K562 (cell line): ENCODE measurements around the gene ACP5. TPM values are rescaled to one million over a fixed set of nuclear protein-coding genes. Genes with fewer than 3 reads are reported as not detected.
A peak's percentile ranks its signal among the peaks of the same experiment; 100 is the strongest.

ENCODE experiments used
- BCOR ChIP-seq: fragments of 450-650 bp; IDR thresholded peaks from 2 replicates; pipeline ENCODE4 v1.6.1; 2016
- BMI1 ChIP-seq: fragments of 150-350 bp; IDR thresholded peaks from 2 replicates; pipeline ENCODE4 v1.6.1; 2014; ENCODE audit warnings: low read length
- CHCHD3 ChIP-seq: fragments of 250-450 bp; sonication (Bioruptor Pico); IDR thresholded peaks from 2 replicates; pipeline ENCODE4 v2.1.2; 2022; ENCODE audit warnings: mild to moderate bottlenecking
- EGR1 ChIP-seq: fragments of 450-650 bp; conservative IDR thresholded peaks from 2 replicates; pipeline ENCODE4 v1.6.1; 2017; ENCODE audit warnings: mild to moderate bottlenecking
- ELK3 ChIP-seq: fragments of 450-650 bp; formaldehyde crosslinking; IDR thresholded peaks from 2 replicates; pipeline ENCODE4 v1.4.0; 2020; ENCODE audit warnings: mild to moderate bottlenecking
- EWSR1 ChIP-seq: fragments of 450-650 bp; IDR thresholded peaks from 2 replicates; pipeline ENCODE4 v1.6.1; 2018; ENCODE audit warnings: borderline replicate concordance, mild to moderate bottlenecking, low read depth, moderate library complexity; ENCODE audit not compliant: partially characterized antibody
- FOS ChIP-seq: IDR thresholded peaks from 3 replicates; pipeline ENCODE4 v1.6.1; 2011; ENCODE audit not compliant: insufficient read length; ENCODE audit errors: extremely low read depth
- GATAD2A ChIP-seq: fragments of 450-650 bp; IDR thresholded peaks from 2 replicates; pipeline ENCODE4 v1.6.1; 2017
- HDAC8 ChIP-seq: fragments of 450-650 bp; IDR thresholded peaks from 2 replicates; pipeline ENCODE4 v1.6.1; 2016; ENCODE audit warnings: mild to moderate bottlenecking, missing genetic modification characterization, moderate library complexity, missing compliant biosample characterization
- LEF1 ChIP-seq: fragments of 450-650 bp; IDR thresholded peaks from 2 replicates; pipeline ENCODE4 v1.6.1; 2016; ENCODE audit warnings: mild to moderate bottlenecking
- MEF2A ChIP-seq: IDR thresholded peaks from 2 replicates; pipeline ENCODE4 v1.6.1; 2011; ENCODE audit warnings: low read depth, mild to moderate bottlenecking, low read length, moderate library complexity; ENCODE audit not compliant: control insufficient read depth
- MTF1 ChIP-seq: fragments of 250-450 bp; sonication (Bioruptor Pico); IDR thresholded peaks from 2 replicates; pipeline ENCODE4 v1.9.0; 2021; ENCODE audit warnings: moderate library complexity, mild to moderate bottlenecking, inconsistent platforms, borderline replicate concordance
- MYC ChIP-seq, 2 experiments: fragments of 250-450 bp in 1 of 2; sonication (Bioruptor Pico) in 1 of 2; IDR thresholded peaks; 2 replicates each; pipeline versions ENCODE4 v1.5.1 to v1.6.1; 2012 to 2021; ENCODE audit warnings: low read depth in 2 of 2, borderline replicate concordance in 1 of 2, improper control_type of control experiment in 1 of 2, low read length in 1 of 2, mild to moderate bottlenecking in 1 of 2, moderate library complexity in 1 of 2
- NFIX ChIP-seq: fragments of 250-450 bp; sonication (Bioruptor Pico); IDR thresholded peaks from 2 replicates; pipeline ENCODE4 v1.4.0; 2020; ENCODE audit warnings: low read depth, mild to moderate bottlenecking, moderate library complexity
- PTBP1 ChIP-seq: fragments of 200-400 bp; formaldehyde crosslinking; IDR thresholded peaks from 2 replicates; pipeline ENCODE4 v1.6.1; 2017; ENCODE audit warnings: low read depth, low read length
- SUPT5H ChIP-seq: fragments of 450-650 bp; IDR thresholded peaks from 2 replicates; pipeline ENCODE4 v1.6.1; 2016
- TBL1XR1 ChIP-seq, 2 experiments: IDR thresholded peaks; 2 replicates each; pipeline ENCODE4 v1.6.1; 2012; ENCODE audit warnings: improper control_type of control experiment in 2 of 2, low read length in 2 of 2, mild to moderate bottlenecking in 1 of 2
- TCF7 ChIP-seq: sonication (generic); IDR thresholded peaks from 2 replicates; pipeline ENCODE4 v1.6.1; 2016; ENCODE audit warnings: antibody characterized with exemption, borderline replicate concordance
- XRCC3 ChIP-seq: fragments of 450-650 bp; IDR thresholded peaks from 2 replicates; pipeline ENCODE4 v1.6.1; 2017; ENCODE audit warnings: mild to moderate bottlenecking, moderate library complexity
- ZNF140 ChIP-seq: fragments of 250-450 bp; sonication (Bioruptor Pico); IDR thresholded peaks from 2 replicates; pipeline ENCODE4 v1.8.0; 2021; ENCODE audit warnings: moderate library complexity, mild to moderate bottlenecking, inconsistent platforms
- ZNF274 ChIP-seq: IDR thresholded peaks from 2 replicates; pipeline ENCODE4 v1.6.1; 2011; ENCODE audit warnings: low read depth, mild to moderate bottlenecking, low read length, moderate library complexity, borderline replicate concordance
- ZNF280A ChIP-seq: fragments of 450-650 bp; IDR thresholded peaks from 2 replicates; pipeline ENCODE4 v1.6.1; 2018; ENCODE audit warnings: mild to moderate bottlenecking, low read depth; ENCODE audit not compliant: partially characterized antibody
- ZNF398 ChIP-seq: fragments of 250-450 bp; sonication (Bioruptor Pico); IDR thresholded peaks from 2 replicates; pipeline ENCODE4 v1.8.0; 2021; ENCODE audit warnings: moderate library complexity, mild to moderate bottlenecking, inconsistent platforms
- ZNF57 ChIP-seq: fragments of 450-650 bp; formaldehyde crosslinking; IDR thresholded peaks from 2 replicates; pipeline ENCODE4 v1.4.0; 2020; ENCODE audit warnings: mild to moderate bottlenecking, moderate library complexity
- ZNF75A ChIP-seq: fragments of 450-650 bp; formaldehyde crosslinking; IDR thresholded peaks from 2 replicates; pipeline ENCODE4 v1.4.0; 2020; ENCODE audit warnings: mild to moderate bottlenecking
- polyA plus RNA-seq, 8 experiments: library from polyadenylated mRNA; depleted of rRNA in 4 of 8; stranded (reverse) in 5 of 8; unstranded in 3 of 8; fragments of >200 nt; fragmentation: Nextera tagmentation in 2 of 8; fragmentation: Illumina TruSeq in 1 of 8; extraction: Ambion mirVana in 2 of 8; extraction: Trizol in 1 of 8; gene quantifications; 2 replicates each; pipeline versions ENCODE4 v1.2.1 to v1.2.3, GENCODE V29; 2011 to 2014; ENCODE audit warnings: inconsistent platforms in 1 of 8, missing spikeins in 1 of 8
- total RNA-seq, 7 experiments: library from RNA; depleted of rRNA in 6 of 7; stranded (reverse); fragments of >200 nt in 6 of 7; fragmentation: Illumina TruSeq in 2 of 7; extraction: Trizol in 2 of 7; gene quantifications; 2 replicates each; pipeline versions ENCODE4 v1.2.1 to v1.2.3, GENCODE V29; 2011 to 2021; ENCODE audit warnings: low replicate concordance in 1 of 7

The ACP5 gene
- total and polyA plus RNA-seq, 9 of the 15 experiments (the other 6 are each of a cell fraction or from before 2014, with no cell fraction given) = 0.06 to 1.1 (median 0.31) TPM; not detected in 1

- TF ChIP-seq ZNF280A (peak; percentile 85), EGR1 (no peak), ZNF140 (CRISPR knock-in tag) (no peak), XRCC3 (no peak; the same call in 1 of the 2 replicates), NFIX (CRISPR knock-in tag) (no peak), FOS (no peak), TCF7 (no peak), CHCHD3 (CRISPR knock-in tag) (no peak), EWSR1 (no peak), SUPT5H (no peak), HDAC8 (no peak), BMI1 (no peak), ZNF57 (CRISPR knock-in tag) (no peak), MYC (IDR thresholded peaks at IDR 0.05; ENCODE audit: low read depth, low read length) (no peak), MYC (CRISPR knock-in tag; IDR thresholded peaks at IDR 0.05; ENCODE audit: borderline replicate concordance, low read depth) (no peak), PTBP1 (no peak), GATAD2A (no peak), ZNF75A (peak; percentile 98), BCOR (no peak), ZNF274 (peak; percentile 68; the same call in 1 of the 2 replicates), LEF1 (no peak), ZNF398 (CRISPR knock-in tag) (no peak), ELK3 (CRISPR knock-in tag) (no peak), MEF2A (no peak), MTF1 (CRISPR knock-in tag) (no peak), TBL1XR1 (IDR thresholded peaks at IDR 0.05; ENCODE audit: low read length in 2 of 2) (no peak)
These were observed 40.0 kb upstream of the ACP5 start (continued) for GRCh38 chr19:11617180-11618062.
